ENCODE data around the gene CCZ1B.
"Not testable (repeated sequence)": the region's sequence is repeated elsewhere in the genome, so short reads cannot be mapped to it uniquely, and the experiment has no call there.

- TF ChIP-seq CTCF (IDR thresholded peaks at IDR 0.05; ENCODE audit: low read depth, low read length, missing input control); ZBTB33 (IDR thresholded peaks at IDR 0.05); HNF4A (conservative IDR thresholded peaks at IDR 0.05); MAX (IDR thresholded peaks at IDR 0.05); FOXA1 (IDR thresholded peaks at IDR 0.05); GABPA (IDR thresholded peaks at IDR 0.05 in 1 of 2, conservative IDR thresholded peaks at IDR 0.05 in 1 of 2); TAF1 (conservative IDR thresholded peaks at IDR 0.05): not testable (repeated sequence)
Observed at GRCh38 chr7:6854747-6855562, 28.9 kb upstream of the CCZ1B start.

Measured in liver (tissue), 3 donors.